Fibroblast of pulmonary artery (primary cell): ENCODE data around the gene SNX6.

ENCODE experiments used
- DNase-seq: peaks from one replicate; pipeline ENCODE4 v3.0.0-alpha.2; 2010; ENCODE audit warnings: low read depth
- H3K4me3 ChIP-seq: replicated peaks from 2 replicates; pipeline ENCODE4 v1.5.1; 2011; ENCODE audit warnings: low read depth, mild to moderate bottlenecking, control low read depth, low read length, moderate library complexity
- CTCF ChIP-seq: IDR thresholded peaks from 2 replicates; pipeline ENCODE4 v1.5.1; 2011; ENCODE audit warnings: mild to moderate bottlenecking, control low read depth, low read length, inconsistent platforms; ENCODE audit errors: missing control alignments

The SNX6 gene

GRCh38 chr14:34619471-34619870, 10.5 kb downstream of the SNX6 start:
- no peak overlapping the region for H3K4me3 ChIP-seq
- no peak for DNase-seq
- TF ChIP-seq CTCF = no peak

DNA sequence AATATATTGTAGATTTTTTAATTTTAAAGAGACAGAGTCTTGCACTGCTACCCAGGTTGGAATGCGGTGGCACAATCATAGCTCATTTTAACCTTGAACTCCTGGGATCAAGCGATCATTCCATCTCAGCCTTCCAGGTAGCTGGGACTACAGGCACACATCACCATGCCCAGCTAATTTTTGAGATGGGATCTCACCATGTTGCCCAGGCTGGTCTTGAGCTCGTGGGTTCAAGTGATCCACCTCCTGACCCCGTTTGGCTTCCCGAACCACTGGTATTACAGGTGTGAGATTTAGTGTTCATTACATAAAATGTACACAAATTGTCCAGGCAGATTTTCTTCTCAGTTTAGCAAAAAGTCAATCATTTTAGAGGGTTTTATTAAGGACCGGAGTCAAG, 13.6 kb downstream of the SNX6 start:
- no peak overlapping the region for H3K4me3 ChIP-seq
- DNase-seq = no peak
- no peak for TF ChIP-seq CTCF

DNA sequence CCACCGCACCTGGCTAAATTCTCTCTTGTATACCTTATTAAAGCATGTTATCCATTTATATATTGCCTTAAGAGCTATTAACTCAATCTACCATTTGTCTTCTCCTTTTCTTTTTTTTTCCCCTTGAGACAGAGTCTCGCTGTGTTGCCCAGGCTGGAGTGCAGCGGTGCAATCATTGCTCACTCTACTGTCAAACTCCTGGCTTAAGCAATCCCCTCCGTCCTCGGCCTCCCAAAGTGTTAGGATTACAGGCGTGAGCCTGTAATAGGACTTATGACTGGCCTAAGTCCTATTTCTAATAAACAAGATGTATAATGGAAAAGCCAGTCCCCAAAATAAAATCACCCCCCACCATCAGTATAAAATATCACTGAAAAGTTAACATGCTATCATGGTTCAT, 14.4 kb downstream of the SNX6 start:
- DNase-seq = no peak
- no peak for TF ChIP-seq CTCF
- no peak overlapping the region for H3K4me3 ChIP-seq

GRCh38 chr14:34614638-34615037, 15.3 kb downstream of the SNX6 start:
- DNase-seq = no peak
- no peak for TF ChIP-seq CTCF
- H3K4me3 ChIP-seq = no peak overlapping the region

DNA sequence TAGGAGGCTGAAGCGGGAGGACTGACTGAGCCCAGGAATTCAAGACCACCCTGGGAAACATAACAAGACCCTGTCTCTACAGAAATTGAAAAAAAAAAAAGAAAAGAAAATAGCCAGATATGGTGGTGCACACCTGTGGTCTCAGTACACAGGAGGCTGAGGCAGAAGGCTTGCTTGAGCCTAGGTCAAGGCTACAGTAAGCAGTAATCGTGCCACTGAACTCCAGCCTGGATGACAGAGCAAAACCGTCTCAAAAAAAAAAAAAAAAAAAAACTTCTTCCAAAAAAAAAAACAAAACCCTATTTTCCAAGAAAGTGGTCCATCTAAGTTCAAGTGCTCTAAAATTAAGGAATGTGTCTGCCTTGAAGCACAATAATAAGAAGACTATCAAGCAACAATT, 19.8 kb downstream of the SNX6 start:
- no peak for DNase-seq
- TF ChIP-seq CTCF = no peak
- no peak overlapping the region for H3K4me3 ChIP-seq

GRCh38 chr14:34605461-34605860, 24.5 kb downstream of the SNX6 start:
- H3K4me3 ChIP-seq = no peak overlapping the region
- no peak for TF ChIP-seq CTCF
- DNase-seq = no peak

GRCh38 chr14:34604995-34605394, 25.0 kb downstream of the SNX6 start:
- no peak overlapping the region for H3K4me3 ChIP-seq
- TF ChIP-seq CTCF = no peak
- peak; percentile 62 for DNase-seq
